ENCODE measurements around the gene SLC12A1. TPM values are rescaled to one million over a fixed set of nuclear protein-coding genes. Genes with fewer than 3 reads are reported as not detected.

SLC12A1 gene
- under 0.01 TPM in 1 of 2 replicates, not detected in the other for total RNA-seq

DNA sequence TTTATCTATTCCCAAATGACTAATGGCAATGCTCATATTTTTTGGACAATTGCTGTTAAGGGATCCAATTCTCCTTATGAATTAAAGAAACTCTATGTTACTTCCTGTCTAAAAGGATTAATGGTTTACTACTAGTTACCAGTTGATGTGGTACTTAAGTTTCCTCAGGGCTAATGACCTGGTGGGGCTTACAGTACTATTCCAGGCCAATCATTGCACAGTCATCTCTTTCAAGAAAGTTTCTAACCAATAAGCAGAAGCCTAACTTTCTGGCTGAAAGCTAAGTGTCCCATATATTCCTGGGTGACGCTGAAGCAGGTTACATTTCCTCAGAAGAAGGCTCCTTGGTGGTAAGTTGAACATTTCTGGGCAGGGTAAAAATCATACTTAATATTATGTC is at the start of gene SLC12A1:
Gene SLC12A1 (plus strand): TSS at position 322 of the 400 bp plus-strand sequence. CDS start 1,418 bp downstream, outside the sequence.

DNA sequence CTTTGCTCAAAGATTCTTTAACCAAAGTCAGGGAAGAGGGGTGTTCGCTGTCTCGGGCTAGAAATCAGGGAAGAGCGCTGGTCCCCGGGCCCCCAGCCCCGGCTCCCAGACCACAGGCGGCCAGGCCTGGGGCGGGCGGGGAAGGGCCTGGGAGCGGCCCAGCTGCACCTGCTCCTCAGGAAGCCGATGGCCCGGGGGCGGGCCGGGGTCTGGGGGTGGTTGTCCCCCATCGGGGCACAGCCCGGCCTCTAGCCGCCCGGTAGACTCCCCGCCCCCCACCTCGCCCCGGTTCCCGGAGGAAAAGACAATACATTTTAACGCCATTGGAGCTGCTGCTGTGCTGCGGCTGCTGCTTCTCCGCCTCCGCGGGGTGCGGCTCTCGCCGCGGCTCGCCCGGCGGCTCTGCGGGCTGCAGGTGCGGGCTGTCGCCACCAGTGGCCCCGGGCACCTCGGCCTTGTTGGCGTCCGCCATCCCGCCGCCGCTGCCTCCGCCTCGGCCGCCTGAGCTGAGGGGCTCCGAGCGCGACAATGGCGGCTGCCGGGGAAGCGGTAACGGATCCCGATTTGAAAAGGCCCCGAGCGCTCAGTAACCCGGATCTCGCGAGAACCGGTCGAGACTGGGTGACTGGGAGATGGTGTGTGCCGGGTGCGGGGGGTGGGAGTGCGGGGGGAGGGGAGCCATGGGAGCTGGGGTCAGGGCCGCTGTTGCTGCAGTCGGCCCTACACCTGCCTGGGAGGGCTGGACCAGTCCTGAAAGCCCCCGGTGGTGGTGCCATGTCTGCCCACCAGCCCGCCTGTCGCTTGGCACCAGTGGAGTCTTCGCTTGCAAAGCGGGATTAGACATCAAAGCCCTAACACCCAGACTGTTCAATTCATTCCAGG is 28.1 kb upstream of the SLC12A1 start, which contains the start of gene MYEF2:
Gene MYEF2 (minus strand): TSS at position 530 of the 882 bp plus-strand sequence. CDS start 58 bp downstream, at position 472.

DNA sequence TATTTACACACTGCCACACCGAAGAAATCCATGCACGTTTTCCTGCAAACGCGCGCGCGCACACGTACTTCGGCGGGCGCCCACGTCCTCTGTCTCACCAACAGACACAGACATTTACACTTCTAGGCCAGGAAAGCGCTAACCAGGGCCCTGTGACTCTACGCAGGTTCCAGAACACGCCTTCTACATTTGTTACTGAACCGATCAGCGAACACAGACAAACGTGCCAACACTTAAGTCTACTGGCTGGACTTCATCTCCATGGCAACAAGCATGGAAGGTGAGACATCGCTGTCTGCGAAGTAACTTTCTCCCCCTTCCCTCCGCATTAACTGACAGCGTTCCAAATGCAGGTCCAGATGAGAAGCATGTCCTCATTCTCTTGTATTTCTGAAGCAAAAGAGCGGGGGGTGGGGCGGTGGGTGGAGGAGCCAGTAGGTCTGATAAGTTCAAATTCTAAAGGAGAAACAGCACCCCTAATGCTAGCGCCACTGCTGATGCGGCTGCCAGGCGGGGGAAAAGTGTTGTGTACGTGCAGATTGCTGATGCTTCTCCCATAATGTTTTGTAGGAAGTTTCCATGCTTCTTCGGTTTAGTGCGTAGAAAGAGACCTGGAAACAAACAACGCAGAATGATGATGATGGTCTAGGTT is 14.4 kb upstream of the SLC12A1 start, which contains the start of gene CTXN2:
Gene CTXN2 (plus strand): TSS at position 92 of the 652 bp plus-strand sequence. CDS start 9,636 bp downstream, outside the sequence.

DNA sequence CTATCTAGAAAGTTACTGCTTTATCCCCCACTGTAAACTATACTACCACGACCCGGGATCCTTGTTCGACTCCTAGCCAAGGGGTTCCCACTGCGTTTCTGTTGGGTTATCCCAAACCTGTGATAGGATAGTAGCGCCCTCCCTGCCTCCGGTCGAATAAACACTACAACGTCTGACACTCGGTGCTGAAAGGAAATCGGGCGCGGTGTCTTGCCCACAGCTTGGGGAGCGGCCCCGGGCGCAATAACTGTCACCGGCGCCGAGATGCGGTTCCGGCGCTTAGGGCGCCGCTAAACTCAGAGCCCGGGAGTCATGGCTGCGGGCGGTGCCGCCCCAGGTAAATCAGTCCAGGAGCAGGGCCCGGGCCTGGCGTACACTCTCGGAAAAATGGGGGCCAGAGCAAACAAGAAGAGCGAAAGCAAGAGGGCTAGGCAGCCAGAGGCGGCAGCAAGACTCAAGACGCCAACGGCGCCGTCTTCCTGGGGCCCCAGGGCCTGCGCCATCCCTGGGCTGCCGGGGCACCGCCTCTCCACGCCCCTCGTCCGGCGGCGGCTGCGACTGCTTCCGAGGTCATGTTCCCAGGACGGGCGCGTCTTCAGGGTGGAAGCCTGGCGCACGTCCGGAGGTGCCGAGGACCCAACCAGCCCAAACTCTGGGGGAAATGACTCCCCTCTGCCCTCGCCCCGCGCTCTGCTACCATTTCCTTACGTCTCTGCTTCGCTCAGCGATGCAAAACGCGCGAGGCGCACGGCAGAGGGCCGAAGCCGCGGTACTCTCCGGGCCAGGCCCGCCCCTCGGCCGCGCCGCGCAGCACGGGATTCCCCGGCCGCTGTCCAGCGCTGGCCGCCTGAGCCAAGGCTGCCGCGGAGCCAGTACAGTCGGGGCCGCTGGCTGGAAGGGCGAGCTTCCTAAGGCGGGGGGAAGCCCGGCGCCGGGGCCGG is 125.0 kb downstream of the SLC12A1 start, which contains the start of gene DUT:
Gene DUT (plus strand): TSS at position 575 of the 941 bp plus-strand sequence. CDS start 87 bp downstream, at position 662.

Other genes starting within 250 kb of the SLC12A1 start
- not detected in 2 replicates for gene SLC24A5, start 85.3 kb upstream of the SLC12A1 start, total RNA-seq
- gene MYEF2, start 28.0 kb upstream of the SLC12A1 start, total RNA-seq: 0.52 and 1.7 TPM in 2 replicates
- not detected in 2 replicates for gene CTXN2, start 14.6 kb upstream of the SLC12A1 start, total RNA-seq
- 42.6 and 53.4 TPM in 2 replicates for gene DUT, start 125.1 kb downstream of the SLC12A1 start, total RNA-seq